Stimulated activated CD8-positive, alpha-beta memory T cell treated with anti-CD3 and anti-CD28 coated beads, Interleukin-4, amount 100 ng/mL, for 4 hours (primary cell): ENCODE measurements around the gene GDF10.

Experiments
- DNase-seq, 2 donors: peaks; one replicate each; pipeline ENCODE4 v3.0.0-alpha.2; 2020; ENCODE audit warnings: low read depth in 2 of 2, low spot score in 1 of 2

Gene GDF10

GRCh38 chr10:47299611-47300428 lies at the start of gene GDF10:
Gene GDF10, plus strand, starts transcription at chr10:47300197. Its CDS starts 455 bp downstream, at chr10:47300652.
- no peak for DNase-seq

- no peak for DNase-seq
Measured at GRCh38 chr10:47252093-47252780, 47.8 kb upstream of the GDF10 start.

- no peak for DNase-seq
Measured at GRCh38 chr10:47253030-47253637, 46.9 kb upstream of the GDF10 start.

GRCh38 chr10:47253651-47254375 lies 46.2 kb upstream of the GDF10 start:
- no peak for DNase-seq

GRCh38 chr10:47254611-47255010 lies 45.4 kb upstream of the GDF10 start:
- no peak for DNase-seq

- DNase-seq: no peak
Measured at GRCh38 chr10:47255033-47255813, 44.8 kb upstream of the GDF10 start.

- no peak for DNase-seq
Measured at GRCh38 chr10:47255866-47256265, 44.1 kb upstream of the GDF10 start.

- DNase-seq: no peak
Measured at GRCh38 chr10:47256751-47257336, 43.2 kb upstream of the GDF10 start.

- no peak for DNase-seq
Measured at GRCh38 chr10:47257396-47258120, 42.4 kb upstream of the GDF10 start.

GRCh38 chr10:47258921-47259320 lies 41.1 kb upstream of the GDF10 start:
- no peak for DNase-seq

GRCh38 chr10:47259466-47259865 lies 40.5 kb upstream of the GDF10 start:
- DNase-seq: no peak

- no peak for DNase-seq
Measured at GRCh38 chr10:47260505-47261111, 39.4 kb upstream of the GDF10 start.

GRCh38 chr10:47261121-47261520 lies 38.9 kb upstream of the GDF10 start:
- no peak for DNase-seq

- no peak for DNase-seq
Measured at GRCh38 chr10:47261556-47261955, 38.4 kb upstream of the GDF10 start.

- no peak for DNase-seq
Measured at GRCh38 chr10:47262606-47263533, 37.1 kb upstream of the GDF10 start.

- DNase-seq: peak; percentile 21 to 53
Measured at GRCh38 chr10:47264797-47265281, 35.2 kb upstream of the GDF10 start.

GRCh38 chr10:47266602-47267001 lies 33.4 kb upstream of the GDF10 start:
- DNase-seq: no peak

- DNase-seq: no peak
Measured at GRCh38 chr10:47268696-47269095, 31.3 kb upstream of the GDF10 start.
